GM18907 (cell line): Measurements from ENCODE around the gene ADAMTS1.
"Not testable (repeated sequence)": the region's sequence is repeated elsewhere in the genome, so short reads cannot be mapped to it uniquely, and the experiment has no call there.

Experiments
- ATAC-seq: cut with Tn5 transposase; IDR thresholded peaks from one replicate; pipeline ENCODE4 v1.9.1; 2021; ENCODE audit warnings: mild to moderate bottlenecking, moderate library complexity; ENCODE audit not compliant: unreplicated experiment

Gene ADAMTS1

GRCh38 chr21:26845066-26845758 lies at the start of gene ADAMTS1:
Gene ADAMTS1, minus strand, starts transcription at chr21:26845409. Its CDS starts 455 bp downstream, at chr21:26844954.
- no peak for ATAC-seq

GRCh38 chr21:26892151-26892550 lies 46.9 kb upstream of the ADAMTS1 start:
- no peak for ATAC-seq

- no peak for ATAC-seq
Measured at GRCh38 chr21:26888931-26889330, 43.7 kb upstream of the ADAMTS1 start.

- no peak for ATAC-seq
Measured at GRCh38 chr21:26888256-26888655, 43.0 kb upstream of the ADAMTS1 start.

GRCh38 chr21:26887251-26887650 lies 42.0 kb upstream of the ADAMTS1 start:
- ATAC-seq = no peak

- ATAC-seq = no peak
Measured at GRCh38 chr21:26884436-26884835, 39.2 kb upstream of the ADAMTS1 start.

GRCh38 chr21:26883768-26884167 lies 38.6 kb upstream of the ADAMTS1 start:
- ATAC-seq = no peak

- ATAC-seq = no peak
Measured at GRCh38 chr21:26881504-26882228, 36.5 kb upstream of the ADAMTS1 start.

- ATAC-seq = no peak
Measured at GRCh38 chr21:26877018-26877417, 31.8 kb upstream of the ADAMTS1 start.

GRCh38 chr21:26874347-26874746 lies 29.1 kb upstream of the ADAMTS1 start:
- ATAC-seq = no peak

- no peak for ATAC-seq
Measured at GRCh38 chr21:26865857-26866256, 20.6 kb upstream of the ADAMTS1 start.

- not testable (repeated sequence) for ATAC-seq
Measured at GRCh38 chr21:26856871-26857350, 11.7 kb upstream of the ADAMTS1 start.

- ATAC-seq = not testable (repeated sequence)
Measured at GRCh38 chr21:26854695-26855094, 9.5 kb upstream of the ADAMTS1 start.

- no peak for ATAC-seq
Measured at GRCh38 chr21:26852423-26852822, 7.2 kb upstream of the ADAMTS1 start.

- ATAC-seq = no peak
Measured at GRCh38 chr21:26851109-26851944, 6.1 kb upstream of the ADAMTS1 start.

GRCh38 chr21:26850116-26850643 lies 5.0 kb upstream of the ADAMTS1 start:
- ATAC-seq = no peak

GRCh38 chr21:26849428-26850115 lies 4.4 kb upstream of the ADAMTS1 start:
- no peak for ATAC-seq

- ATAC-seq = no peak
Measured at GRCh38 chr21:26847921-26848320, 2.7 kb upstream of the ADAMTS1 start.

GRCh38 chr21:26847002-26847401 lies 1.8 kb upstream of the ADAMTS1 start:
- no peak for ATAC-seq
